GM12878 (cell line): ENCODE results near the gene NUDT22. TPM values are rescaled to one million over a fixed set of nuclear protein-coding genes. Genes with fewer than 3 reads are reported as not detected.
A peak's percentile ranks its signal among the peaks of the same experiment; 100 is the strongest.

Experiments used
- ATF7 ChIP-seq: fragments of 450-650 bp; IDR thresholded peaks from 2 replicates; pipeline ENCODE4 v1.6.1; 2016; ENCODE audit warnings: low read depth, mild to moderate bottlenecking
- BACH1 ChIP-seq: fragments of 450-650 bp; IDR thresholded peaks from 2 replicates; pipeline ENCODE4 v1.6.1; 2017; ENCODE audit warnings: mild to moderate bottlenecking, borderline replicate concordance
- CHD2 ChIP-seq: IDR thresholded peaks from 2 replicates; pipeline ENCODE4 v1.6.1; 2011; ENCODE audit warnings: low read depth, low read length, improper control_type of control experiment, borderline replicate concordance
- CHD4 ChIP-seq: fragments of 200-600 bp; sonication (generic); IDR thresholded peaks from 2 replicates; pipeline ENCODE4 v1.6.1; 2016; ENCODE audit warnings: mild to moderate bottlenecking
- EZH2 ChIP-seq: IDR thresholded peaks from 2 replicates; pipeline ENCODE4 v1.6.1; 2012; ENCODE audit warnings: low read depth, mild to moderate bottlenecking, control low read depth, inconsistent platforms, low read length, borderline replicate concordance; ENCODE audit not compliant: control insufficient read depth
- FOXK2 ChIP-seq: fragments of 450-650 bp; IDR thresholded peaks from 2 replicates; pipeline ENCODE4 v1.6.1; 2017; ENCODE audit warnings: mild to moderate bottlenecking, moderate library complexity
- HDGF ChIP-seq: fragments of 450-650 bp; IDR thresholded peaks from 2 replicates; pipeline ENCODE4 v1.6.1; 2016; ENCODE audit warnings: antibody characterized with exemption
- JUNB ChIP-seq: IDR thresholded peaks from 2 replicates; pipeline ENCODE4 v1.6.1; 2016; ENCODE audit warnings: antibody characterized with exemption, mild to moderate bottlenecking
- KDM1A ChIP-seq: fragments of 200-600 bp; sonication (generic); IDR thresholded peaks from 2 replicates; pipeline ENCODE4 v1.6.1; 2016; ENCODE audit warnings: borderline replicate concordance
- MTA3 ChIP-seq: IDR thresholded peaks from 2 replicates; pipeline ENCODE4 v1.6.1; 2012; ENCODE audit warnings: low read length, inconsistent platforms, borderline replicate concordance
- NRF1 ChIP-seq: conservative IDR thresholded peaks from 2 replicates; pipeline ENCODE4 v1.6.1; 2011; ENCODE audit warnings: mild to moderate bottlenecking, low read depth, low read length, improper control_type of control experiment
- POLR2A ChIP-seq: IDR thresholded peaks from 2 replicates; pipeline ENCODE4 v1.6.1; 2011; ENCODE audit warnings: low read depth, mild to moderate bottlenecking, low read length
- RCOR1 ChIP-seq: conservative IDR thresholded peaks from 2 replicates; pipeline ENCODE4 v1.6.1; 2012; ENCODE audit warnings: low read depth, low read length, improper control_type of control experiment
- SMAD5 ChIP-seq: IDR thresholded peaks from 2 replicates; pipeline ENCODE4 v1.6.1; 2016; ENCODE audit warnings: antibody characterized with exemption, low read depth
- TCF3 ChIP-seq: IDR thresholded peaks from 2 replicates; pipeline ENCODE4 v1.6.1; 2012; ENCODE audit warnings: low read depth, mild to moderate bottlenecking, low read length, borderline replicate concordance; ENCODE audit not compliant: insufficient read depth
- TCF7 ChIP-seq: IDR thresholded peaks from 2 replicates; pipeline ENCODE4 v1.6.1; 2014; ENCODE audit warnings: antibody characterized with exemption, borderline replicate concordance
- polyA plus RNA-seq, 11 experiments: library from polyadenylated mRNA; depleted of rRNA in 4 of 11; unstranded in 6 of 11; stranded (reverse) in 5 of 11; fragments of >200 nt; fragmentation: Nextera tagmentation in 4 of 11; fragmentation: Illumina TruSeq in 1 of 11; extraction: Ambion mirVana in 4 of 11; extraction: Trizol in 1 of 11; gene quantifications; 1 replicate in 1 of 11; 2 replicates in 10 of 11; pipeline versions ENCODE4 v1.2.1 to v1.2.3, GENCODE V29; 2011 to 2016; ENCODE audit warnings: inconsistent platforms in 2 of 11, missing spikeins in 2 of 11, low read depth in 1 of 11
- total RNA-seq, 4 experiments: library from RNA; depleted of rRNA in 3 of 4; stranded (reverse); fragments of >200 nt in 3 of 4; fragmentation: Illumina TruSeq in 1 of 4; extraction: Trizol in 1 of 4; gene quantifications; 2 replicates each; pipeline versions ENCODE4 v1.2.1 to v1.2.3, GENCODE V29; 2013 to 2021
- TF ChIP-seq, protein P1 (sequence below): fragments of 450-650 bp; IDR thresholded peaks from 2 replicates; pipeline ENCODE4 v1.6.1; 2016; ENCODE audit warnings: mild to moderate bottlenecking, moderate library complexity, borderline replicate concordance
- TF ChIP-seq, protein P2 (sequence below): fragments of 450-650 bp; formaldehyde crosslinking; IDR thresholded peaks from 2 replicates; pipeline ENCODE4 v1.4.0; 2020; ENCODE audit warnings: mild to moderate bottlenecking, moderate library complexity
- TF ChIP-seq, protein P3 (sequence below): fragments of 450-650 bp; IDR thresholded peaks from 2 replicates; pipeline ENCODE4 v1.6.1; 2017; ENCODE audit warnings: mild to moderate bottlenecking, moderate library complexity

NUDT22 gene
- total and polyA plus RNA-seq, 10 of the 15 experiments (the other 5 are each of a cell fraction or from before 2014, with no cell fraction given): 6.7 to 115 (median 64.7) TPM

DNA sequence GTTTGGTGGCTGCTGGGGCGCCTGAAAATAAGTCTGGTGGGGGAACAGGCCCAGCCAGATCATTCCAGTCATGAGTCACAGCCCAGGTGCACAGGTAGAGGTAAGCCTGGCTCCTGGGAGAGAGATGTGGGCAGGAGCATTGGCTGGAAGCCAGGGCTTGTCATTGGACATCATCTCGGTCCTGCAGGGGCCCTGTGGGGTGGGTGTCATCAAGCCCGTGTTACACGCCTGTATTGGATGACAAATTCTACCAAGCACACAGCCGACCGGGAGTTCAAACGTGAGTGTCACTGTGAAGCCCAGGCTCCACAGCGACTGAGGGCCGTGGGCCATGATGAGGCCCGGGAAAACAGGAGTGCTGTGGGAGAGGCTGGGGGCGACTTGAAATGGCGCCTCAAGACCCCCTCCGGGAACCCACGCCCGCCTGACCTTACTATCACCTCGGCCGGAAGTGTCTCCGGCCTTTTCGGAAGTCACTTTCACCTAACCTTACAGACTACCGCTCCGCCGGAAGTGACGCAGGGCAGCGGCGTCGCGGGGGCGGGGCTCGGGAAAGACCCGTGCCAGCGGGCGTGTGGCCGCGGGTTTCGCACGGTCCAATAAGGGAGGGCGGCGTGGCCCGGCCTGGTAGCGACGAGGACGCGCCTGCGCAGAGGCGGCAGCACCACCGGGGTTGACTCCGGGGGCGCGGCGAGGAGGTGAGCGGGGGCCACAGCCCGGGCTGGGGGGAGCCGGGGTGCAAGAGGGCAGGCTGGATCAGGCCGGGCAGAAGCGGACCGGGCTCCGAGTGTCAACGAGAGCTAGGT lies 14.6 kb downstream of the NUDT22 start, which contains the start of gene FKBP2 (continued):
- TF ChIP-seq RCOR1 (no peak), JUNB (peak; percentile 6; the same call in 1 of the 2 replicates), FOXK2 (no peak), CHD4 (no peak), BACH1 (no peak), POLR2A (peak; percentile 94), CHD2 (no peak; the same call in 1 of the 2 replicates), TCF7 (no peak), MTA3 (no peak), ATF7 (no peak), HDGF (peak; percentile 10; the same call in 1 of the 2 replicates), EZH2 (no peak), NRF1 (peak; percentile 74), TCF3 (no peak; the same call in 1 of the 2 replicates), SMAD5 (peak; percentile 89), KDM1A (no peak)
- TF ChIP-seq, protein P1, sequence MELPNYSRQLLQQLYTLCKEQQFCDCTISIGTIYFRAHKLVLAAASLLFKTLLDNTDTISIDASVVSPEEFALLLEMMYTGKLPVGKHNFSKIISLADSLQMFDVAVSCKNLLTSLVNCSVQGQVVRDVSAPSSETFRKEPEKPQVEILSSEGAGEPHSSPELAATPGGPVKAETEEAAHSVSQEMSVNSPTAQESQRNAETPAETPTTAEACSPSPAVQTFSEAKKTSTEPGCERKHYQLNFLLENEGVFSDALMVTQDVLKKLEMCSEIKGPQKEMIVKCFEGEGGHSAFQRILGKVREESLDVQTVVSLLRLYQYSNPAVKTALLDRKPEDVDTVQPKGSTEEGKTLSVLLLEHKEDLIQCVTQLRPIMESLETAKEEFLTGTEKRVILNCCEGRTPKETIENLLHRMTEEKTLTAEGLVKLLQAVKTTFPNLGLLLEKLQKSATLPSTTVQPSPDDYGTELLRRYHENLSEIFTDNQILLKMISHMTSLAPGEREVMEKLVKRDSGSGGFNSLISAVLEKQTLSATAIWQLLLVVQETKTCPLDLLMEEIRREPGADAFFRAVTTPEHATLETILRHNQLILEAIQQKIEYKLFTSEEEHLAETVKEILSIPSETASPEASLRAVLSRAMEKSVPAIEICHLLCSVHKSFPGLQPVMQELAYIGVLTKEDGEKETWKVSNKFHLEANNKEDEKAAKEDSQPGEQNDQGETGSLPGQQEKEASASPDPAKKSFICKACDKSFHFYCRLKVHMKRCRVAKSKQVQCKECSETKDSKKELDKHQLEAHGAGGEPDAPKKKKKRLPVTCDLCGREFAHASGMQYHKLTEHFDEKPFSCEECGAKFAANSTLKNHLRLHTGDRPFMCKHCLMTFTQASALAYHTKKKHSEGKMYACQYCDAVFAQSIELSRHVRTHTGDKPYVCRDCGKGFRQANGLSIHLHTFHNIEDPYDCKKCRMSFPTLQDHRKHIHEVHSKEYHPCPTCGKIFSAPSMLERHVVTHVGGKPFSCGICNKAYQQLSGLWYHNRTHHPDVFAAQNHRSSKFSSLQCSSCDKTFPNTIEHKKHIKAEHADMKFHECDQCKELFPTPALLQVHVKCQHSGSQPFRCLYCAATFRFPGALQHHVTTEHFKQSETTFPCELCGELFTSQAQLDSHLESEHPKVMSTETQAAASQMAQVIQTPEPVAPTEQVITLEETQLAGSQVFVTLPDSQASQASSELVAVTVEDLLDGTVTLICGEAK: peak; percentile 92
- TF ChIP-seq, protein P2, sequence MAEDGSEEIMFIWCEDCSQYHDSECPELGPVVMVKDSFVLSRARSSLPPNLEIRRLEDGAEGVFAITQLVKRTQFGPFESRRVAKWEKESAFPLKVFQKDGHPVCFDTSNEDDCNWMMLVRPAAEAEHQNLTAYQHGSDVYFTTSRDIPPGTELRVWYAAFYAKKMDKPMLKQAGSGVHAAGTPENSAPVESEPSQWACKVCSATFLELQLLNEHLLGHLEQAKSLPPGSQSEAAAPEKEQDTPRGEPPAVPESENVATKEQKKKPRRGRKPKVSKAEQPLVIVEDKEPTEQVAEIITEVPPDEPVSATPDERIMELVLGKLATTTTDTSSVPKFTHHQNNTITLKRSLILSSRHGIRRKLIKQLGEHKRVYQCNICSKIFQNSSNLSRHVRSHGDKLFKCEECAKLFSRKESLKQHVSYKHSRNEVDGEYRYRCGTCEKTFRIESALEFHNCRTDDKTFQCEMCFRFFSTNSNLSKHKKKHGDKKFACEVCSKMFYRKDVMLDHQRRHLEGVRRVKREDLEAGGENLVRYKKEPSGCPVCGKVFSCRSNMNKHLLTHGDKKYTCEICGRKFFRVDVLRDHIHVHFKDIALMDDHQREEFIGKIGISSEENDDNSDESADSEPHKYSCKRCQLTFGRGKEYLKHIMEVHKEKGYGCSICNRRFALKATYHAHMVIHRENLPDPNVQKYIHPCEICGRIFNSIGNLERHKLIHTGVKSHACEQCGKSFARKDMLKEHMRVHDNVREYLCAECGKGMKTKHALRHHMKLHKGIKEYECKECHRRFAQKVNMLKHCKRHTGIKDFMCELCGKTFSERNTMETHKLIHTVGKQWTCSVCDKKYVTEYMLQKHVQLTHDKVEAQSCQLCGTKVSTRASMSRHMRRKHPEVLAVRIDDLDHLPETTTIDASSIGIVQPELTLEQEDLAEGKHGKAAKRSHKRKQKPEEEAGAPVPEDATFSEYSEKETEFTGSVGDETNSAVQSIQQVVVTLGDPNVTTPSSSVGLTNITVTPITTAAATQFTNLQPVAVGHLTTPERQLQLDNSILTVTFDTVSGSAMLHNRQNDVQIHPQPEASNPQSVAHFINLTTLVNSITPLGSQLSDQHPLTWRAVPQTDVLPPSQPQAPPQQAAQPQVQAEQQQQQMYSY (CRISPR knock-in tag): no peak
- TF ChIP-seq, protein P3, sequence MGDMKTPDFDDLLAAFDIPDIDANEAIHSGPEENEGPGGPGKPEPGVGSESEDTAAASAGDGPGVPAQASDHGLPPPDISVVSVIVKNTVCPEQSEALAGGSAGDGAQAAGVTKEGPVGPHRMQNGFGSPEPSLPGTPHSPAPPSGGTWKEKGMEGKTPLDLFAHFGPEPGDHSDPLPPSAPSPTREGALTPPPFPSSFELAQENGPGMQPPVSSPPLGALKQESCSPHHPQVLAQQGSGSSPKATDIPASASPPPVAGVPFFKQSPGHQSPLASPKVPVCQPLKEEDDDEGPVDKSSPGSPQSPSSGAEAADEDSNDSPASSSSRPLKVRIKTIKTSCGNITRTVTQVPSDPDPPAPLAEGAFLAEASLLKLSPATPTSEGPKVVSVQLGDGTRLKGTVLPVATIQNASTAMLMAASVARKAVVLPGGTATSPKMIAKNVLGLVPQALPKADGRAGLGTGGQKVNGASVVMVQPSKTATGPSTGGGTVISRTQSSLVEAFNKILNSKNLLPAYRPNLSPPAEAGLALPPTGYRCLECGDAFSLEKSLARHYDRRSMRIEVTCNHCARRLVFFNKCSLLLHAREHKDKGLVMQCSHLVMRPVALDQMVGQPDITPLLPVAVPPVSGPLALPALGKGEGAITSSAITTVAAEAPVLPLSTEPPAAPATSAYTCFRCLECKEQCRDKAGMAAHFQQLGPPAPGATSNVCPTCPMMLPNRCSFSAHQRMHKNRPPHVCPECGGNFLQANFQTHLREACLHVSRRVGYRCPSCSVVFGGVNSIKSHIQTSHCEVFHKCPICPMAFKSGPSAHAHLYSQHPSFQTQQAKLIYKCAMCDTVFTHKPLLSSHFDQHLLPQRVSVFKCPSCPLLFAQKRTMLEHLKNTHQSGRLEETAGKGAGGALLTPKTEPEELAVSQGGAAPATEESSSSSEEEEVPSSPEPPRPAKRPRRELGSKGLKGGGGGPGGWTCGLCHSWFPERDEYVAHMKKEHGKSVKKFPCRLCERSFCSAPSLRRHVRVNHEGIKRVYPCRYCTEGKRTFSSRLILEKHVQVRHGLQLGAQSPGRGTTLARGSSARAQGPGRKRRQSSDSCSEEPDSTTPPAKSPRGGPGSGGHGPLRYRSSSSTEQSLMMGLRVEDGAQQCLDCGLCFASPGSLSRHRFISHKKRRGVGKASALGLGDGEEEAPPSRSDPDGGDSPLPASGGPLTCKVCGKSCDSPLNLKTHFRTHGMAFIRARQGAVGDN: peak; percentile 90
